Measurements from ENCODE around the gene NMU.
"Not testable (repeated sequence)": the region's sequence is repeated elsewhere in the genome, so short reads cannot be mapped to it uniquely, and the experiment has no call there.

Gene NMU

GRCh38 chr4:55624063-55624462, 12.0 kb downstream of the NMU start:
- DNase-seq (ENCODE audit: low read depth): not testable (repeated sequence)

GRCh38 chr4:55618546-55619143, 17.5 kb downstream of the NMU start:
- DNase-seq (ENCODE audit: low read depth): no peak

- DNase-seq (ENCODE audit: low read depth): no peak
These were observed 18.4 kb downstream of the NMU start for GRCh38 chr4:55617587-55618197.

GRCh38 chr4:55615008-55615407, 21.1 kb downstream of the NMU start:
- DNase-seq (ENCODE audit: low read depth): no peak

- no peak for DNase-seq (ENCODE audit: low read depth)
These were observed 22.5 kb downstream of the NMU start for GRCh38 chr4:55613621-55614020.

- no peak for DNase-seq (ENCODE audit: low read depth)
These were observed 23.8 kb downstream of the NMU start for GRCh38 chr4:55612341-55612740.

- peak; percentile 34 for DNase-seq (ENCODE audit: low read depth)
These were observed 24.6 kb downstream of the NMU start for GRCh38 chr4:55611358-55612059.

- DNase-seq (ENCODE audit: low read depth): no peak
These were observed 25.7 kb downstream of the NMU start for GRCh38 chr4:55610381-55610780.

GRCh38 chr4:55609393-55609866, 26.7 kb downstream of the NMU start:
- DNase-seq (ENCODE audit: low read depth): peak; percentile 40

- no peak for DNase-seq (ENCODE audit: low read depth)
These were observed 27.5 kb downstream of the NMU start for GRCh38 chr4:55608591-55608990.

GRCh38 chr4:55604996-55605395, 31.1 kb downstream of the NMU start:
- DNase-seq (ENCODE audit: low read depth): no peak

GRCh38 chr4:55600640-55601039, 35.5 kb downstream of the NMU start:
- no peak for DNase-seq (ENCODE audit: low read depth)

- DNase-seq (ENCODE audit: low read depth): no peak
These were observed 37.5 kb downstream of the NMU start for GRCh38 chr4:55598641-55599040.

- no peak for DNase-seq (ENCODE audit: low read depth)
These were observed 44.1 kb downstream of the NMU start, which contains the start of gene PDCL2 for GRCh38 chr4:55592014-55592413. Gene PDCL2, minus strand, starts transcription at chr4:55592245. Its CDS starts 136 bp downstream, at chr4:55592109.

- no peak for DNase-seq (ENCODE audit: low read depth)
These were observed 47.9 kb downstream of the NMU start for GRCh38 chr4:55588160-55588559.

GRCh38 chr4:55582773-55583172, 53.3 kb downstream of the NMU start:
- not testable (repeated sequence) for DNase-seq (ENCODE audit: low read depth)

GRCh38 chr4:55578341-55579010, 57.6 kb downstream of the NMU start:
- DNase-seq (ENCODE audit: low read depth): no peak

- no peak for DNase-seq (ENCODE audit: low read depth)
These were observed 60.6 kb downstream of the NMU start for GRCh38 chr4:55575513-55575912.

- DNase-seq (ENCODE audit: low read depth): no peak
These were observed 61.8 kb downstream of the NMU start for GRCh38 chr4:55574252-55574651.

- DNase-seq (ENCODE audit: low read depth): no peak
These were observed 64.3 kb downstream of the NMU start for GRCh38 chr4:55571806-55572205.

- DNase-seq (ENCODE audit: low read depth): no peak
These were observed 67.1 kb downstream of the NMU start for GRCh38 chr4:55568905-55569504.

- DNase-seq (ENCODE audit: low read depth): no peak
These were observed 74.2 kb downstream of the NMU start for GRCh38 chr4:55561889-55562288.
